GM19043 (cell line): ENCODE data around the gene TAF12.
A peak's percentile ranks its signal among the peaks of the same experiment; 100 is the strongest.
"Not testable (repeated sequence)": the region's sequence is repeated elsewhere in the genome, so short reads cannot be mapped to it uniquely, and the experiment has no call there.

Experiments
- ATAC-seq: cut with Tn5 transposase; IDR thresholded peaks from one replicate; pipeline ENCODE4 v1.9.1; 2021; ENCODE audit warnings: low read depth; ENCODE audit not compliant: unreplicated experiment

The TAF12 gene

GRCh38 chr1:28586585-28587391 lies 56.1 kb downstream of the TAF12 start:
- ATAC-seq: not testable (repeated sequence)

- ATAC-seq: no peak
These were observed 60.6 kb downstream of the TAF12 start for GRCh38 chr1:28582248-28582615.

DNA sequence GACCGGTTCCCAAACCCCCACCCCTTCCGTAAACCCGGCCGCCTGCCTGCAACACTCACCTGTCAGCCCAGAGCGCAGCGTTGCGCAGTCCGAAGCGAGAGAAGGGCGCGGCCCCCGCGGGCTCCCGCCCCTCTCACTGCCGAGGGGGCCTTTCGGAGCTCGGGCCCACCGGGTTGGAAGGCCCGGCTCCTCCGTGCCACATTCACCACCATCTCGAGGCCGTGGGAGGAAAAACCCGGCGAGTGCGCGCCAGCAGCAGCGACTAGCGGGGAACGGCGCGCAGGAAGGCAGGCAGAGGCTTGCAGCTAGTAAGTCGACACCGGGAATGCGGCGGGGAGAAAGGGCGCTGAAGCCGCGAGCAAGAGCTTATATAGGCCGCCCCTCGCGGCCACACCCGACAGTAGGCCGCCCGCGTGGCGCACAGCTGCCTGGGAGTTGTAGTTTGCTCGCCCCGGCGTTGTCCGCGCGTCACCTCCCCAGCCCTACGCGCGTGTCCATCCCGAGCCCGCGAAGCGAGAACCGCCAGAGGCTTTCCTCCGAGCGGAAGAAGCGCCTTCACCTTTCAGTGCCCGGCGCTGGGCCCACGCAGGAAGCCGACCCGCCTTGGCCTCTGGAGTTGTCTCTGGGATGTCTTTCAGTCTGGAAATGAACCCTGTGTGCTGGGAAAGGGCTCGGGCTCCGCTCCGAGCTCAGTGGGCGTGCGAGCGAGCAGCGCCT lies 61.2 kb downstream of the TAF12 start:
- ATAC-seq: peak; percentile 82

- no peak for ATAC-seq
These were observed 61.9 kb downstream of the TAF12 start for GRCh38 chr1:28580722-28581530.

GRCh38 chr1:28579401-28579800 lies 63.5 kb downstream of the TAF12 start:
- ATAC-seq: no peak

GRCh38 chr1:28578696-28579218 lies 64.1 kb downstream of the TAF12 start:
- no peak for ATAC-seq

DNA sequence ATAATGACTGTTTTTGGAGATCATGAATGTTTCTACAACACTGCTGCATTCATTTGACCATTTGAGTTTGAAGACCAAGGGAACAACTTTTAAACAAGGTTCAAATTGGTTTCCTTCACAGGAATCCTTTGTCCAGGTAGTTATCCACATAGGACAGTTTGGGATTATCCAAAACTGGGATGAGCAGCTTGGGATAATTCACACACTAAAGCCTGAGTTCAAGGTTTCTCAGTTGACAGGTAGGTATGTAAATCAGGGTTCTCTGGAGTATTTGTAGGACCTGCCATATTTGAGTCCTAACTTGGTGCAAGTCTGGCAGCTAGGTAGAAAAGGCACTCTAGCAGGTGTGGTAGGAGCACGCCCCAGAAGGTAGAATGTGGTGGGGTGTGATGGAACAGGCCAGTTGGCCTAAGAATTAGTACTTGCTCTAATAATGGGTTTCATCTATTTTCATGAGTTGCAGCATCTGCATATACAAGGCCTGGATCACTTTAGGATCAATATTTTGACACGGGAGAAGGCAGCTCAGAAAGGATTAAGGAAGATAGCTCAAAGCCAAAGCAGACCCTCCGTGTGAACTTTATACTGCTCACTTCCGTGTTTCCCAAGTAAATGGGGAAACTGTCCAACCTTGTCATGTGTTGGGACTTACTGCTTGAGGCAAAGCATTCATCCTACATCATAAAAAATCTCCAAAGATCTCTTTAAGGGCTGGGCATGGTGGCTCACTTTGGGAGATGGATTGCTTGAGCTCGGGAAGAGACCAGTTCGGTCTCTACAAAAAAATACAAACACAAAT lies 64.9 kb downstream of the TAF12 start:
- ATAC-seq: no peak

- no peak for ATAC-seq
These were observed 65.7 kb downstream of the TAF12 start for GRCh38 chr1:28577052-28577678.

DNA sequence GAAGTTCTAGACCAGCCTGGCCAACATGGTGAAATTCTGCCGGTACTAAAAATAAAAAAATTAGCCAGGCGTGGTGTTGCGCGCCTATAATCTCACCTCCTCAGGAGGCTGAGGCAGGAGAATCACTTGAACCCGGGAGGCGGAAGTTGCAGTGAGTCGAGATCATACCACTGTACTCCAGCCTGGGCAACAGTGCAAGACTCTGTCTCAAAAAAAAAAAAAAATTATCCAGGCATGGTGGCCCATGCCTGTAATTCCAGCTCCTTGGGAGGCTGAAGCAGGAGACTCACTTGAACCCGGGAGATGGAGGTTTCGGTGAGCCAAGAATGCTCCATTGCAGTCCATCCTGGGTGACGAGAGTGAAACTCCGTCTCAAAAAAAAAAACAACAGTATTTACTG lies 69.3 kb downstream of the TAF12 start:
- ATAC-seq: no peak

- not testable (repeated sequence) for ATAC-seq
These were observed 70.0 kb downstream of the TAF12 start for GRCh38 chr1:28572891-28573290.

DNA sequence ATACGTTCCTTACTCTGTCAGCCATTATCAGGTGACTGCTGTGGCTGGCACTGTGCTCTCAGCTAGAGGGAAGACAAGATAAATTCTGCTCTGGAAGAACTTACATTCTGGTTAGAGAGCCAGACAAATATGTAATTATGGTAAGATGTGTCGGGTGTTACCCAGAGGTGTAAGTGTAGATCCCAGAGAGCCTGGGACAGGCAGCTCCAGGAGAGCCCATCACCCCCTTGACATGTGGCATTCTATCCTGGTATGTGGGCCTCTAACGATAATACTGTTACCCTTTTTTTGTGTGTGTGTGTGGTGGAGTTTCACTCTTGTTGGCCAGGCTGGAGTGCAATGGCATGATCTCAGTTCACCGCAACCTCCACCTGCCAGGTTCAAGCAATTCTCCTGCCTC lies 71.0 kb downstream of the TAF12 start:
- ATAC-seq: no peak

DNA sequence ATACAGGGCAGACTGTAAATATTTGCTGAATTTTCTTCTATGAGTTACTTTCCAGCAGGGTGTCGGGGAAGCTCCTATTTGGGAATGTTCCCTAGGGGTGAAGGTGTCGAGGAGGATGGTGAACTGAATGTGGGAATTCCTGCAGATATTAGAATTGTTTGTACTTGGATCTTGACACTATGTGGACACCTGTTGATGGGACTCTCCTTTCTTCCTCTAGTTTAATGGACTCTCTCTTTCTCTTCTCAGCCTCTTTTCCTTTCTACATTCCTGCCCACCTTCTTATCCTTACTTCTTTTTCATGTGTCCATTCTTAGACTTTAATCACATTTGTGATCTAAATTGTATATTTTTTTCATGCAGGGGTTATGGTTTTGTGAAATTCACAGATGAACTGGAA lies 75.9 kb downstream of the TAF12 start:
- ATAC-seq: no peak

- ATAC-seq: no peak
These were observed 77.1 kb downstream of the TAF12 start for GRCh38 chr1:28565726-28566125.

DNA sequence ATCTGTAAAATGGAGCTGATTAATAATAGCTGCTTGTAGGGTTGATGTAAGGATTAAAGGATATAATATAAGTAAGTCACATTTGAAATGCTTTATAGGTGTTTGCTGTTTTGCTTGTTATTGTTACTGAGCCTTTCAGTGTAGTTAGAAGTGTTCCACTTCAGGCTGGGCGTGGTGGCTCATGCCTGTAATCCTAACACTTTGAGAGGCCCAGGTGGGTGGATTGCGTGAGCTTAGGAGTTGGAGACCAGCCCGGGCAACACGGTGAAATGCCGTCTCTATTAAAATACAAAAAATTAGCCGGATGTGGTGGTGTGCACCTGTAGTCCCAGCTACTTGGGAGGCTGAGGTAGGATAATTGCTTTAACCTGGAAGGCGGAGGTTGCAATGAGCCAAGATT lies 77.8 kb downstream of the TAF12 start:
- ATAC-seq: no peak

DNA sequence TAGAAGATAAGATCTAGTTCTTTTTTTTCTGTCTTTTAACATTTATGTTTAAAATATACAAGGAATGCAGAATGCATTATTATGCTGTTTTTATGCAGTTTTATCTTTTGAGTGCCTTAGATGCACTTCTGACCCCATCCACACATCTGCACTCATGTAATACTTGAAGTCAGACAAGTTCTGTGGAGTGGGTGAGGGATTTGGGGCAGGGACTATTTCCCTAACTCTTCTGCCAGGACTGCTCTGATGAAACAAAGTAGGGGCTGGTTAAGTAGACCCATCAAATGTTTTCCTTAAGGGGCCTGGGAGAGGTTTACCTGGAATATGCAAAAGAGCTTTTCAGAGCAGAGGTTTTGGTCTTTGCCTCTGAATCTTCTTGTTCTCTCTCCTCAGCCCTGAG lies 78.6 kb downstream of the TAF12 start:
- no peak for ATAC-seq

- ATAC-seq: no peak
These were observed 82.0 kb downstream of the TAF12 start for GRCh38 chr1:28560886-28561285.
